HepG2 (cell line): ENCODE measurements around the gene SMYD2. TPM values are rescaled to one million over a fixed set of nuclear protein-coding genes. Genes with fewer than 3 reads are reported as not detected.

ENCODE experiments used
- BATF2 ChIP-seq: sonication (generic); formaldehyde crosslinking; IDR thresholded peaks from 2 replicates; pipeline ENCODE4 v1.8.0; 2022; ENCODE audit warnings: mild to moderate bottlenecking, missing genetic modification reagents, moderate library complexity
- BRD4 ChIP-seq: sonication (generic); formaldehyde crosslinking; IDR thresholded peaks from 2 replicates; pipeline ENCODE4 v1.4.0; 2020; ENCODE audit warnings: missing genetic modification reagents
- CREM ChIP-seq, 2 experiments: sonication (generic) in 1 of 2; formaldehyde crosslinking in 1 of 2; IDR thresholded peaks; 2 replicates each; pipeline versions ENCODE4 v1.4.0 to v1.6.1; 2016 to 2020; ENCODE audit warnings: antibody characterized with exemption in 1 of 2, mild to moderate bottlenecking in 1 of 2, missing genetic modification reagents in 1 of 2
- HINFP ChIP-seq: sonication (generic); formaldehyde crosslinking; IDR thresholded peaks from 2 replicates; pipeline ENCODE4 v1.4.0; 2020; ENCODE audit warnings: low read depth, mild to moderate bottlenecking, missing genetic modification reagents
- HIVEP1 ChIP-seq: sonication (generic); formaldehyde crosslinking; IDR thresholded peaks from 2 replicates; pipeline ENCODE4 v1.4.0; 2020; ENCODE audit warnings: mild to moderate bottlenecking, missing genetic modification reagents
- HOXA9 ChIP-seq: sonication (generic); formaldehyde crosslinking; IDR thresholded peaks from 2 replicates; pipeline ENCODE4 v1.8.1; 2022; ENCODE audit warnings: missing genetic modification reagents, mild to moderate bottlenecking, moderate library complexity, borderline replicate concordance
- NCOA2 ChIP-seq: sonication (generic); formaldehyde crosslinking; IDR thresholded peaks from 2 replicates; pipeline ENCODE4 v1.8.0; 2022; ENCODE audit warnings: inconsistent platforms
- NFE2L1 ChIP-seq: sonication (generic); formaldehyde crosslinking; IDR thresholded peaks from 2 replicates; pipeline ENCODE4 v1.4.0; 2020; ENCODE audit warnings: missing genetic modification reagents, mild to moderate bottlenecking, borderline replicate concordance
- PCBP2 ChIP-seq: fragments of 200-400 bp; formaldehyde crosslinking; optimal IDR thresholded peaks from 2 replicates; pipeline ENCODE3; 2018; ENCODE audit warnings: low read length, low read depth; ENCODE audit not compliant: poor library complexity, severe bottlenecking
- SNAPC2 ChIP-seq: sonication (generic); formaldehyde crosslinking; IDR thresholded peaks from 2 replicates; pipeline ENCODE4 v1.8.1; 2022; ENCODE audit warnings: mild to moderate bottlenecking, missing genetic modification reagents
- TAF15 ChIP-seq: fragments of 200-400 bp; formaldehyde crosslinking; IDR thresholded peaks from one replicate; pipeline ENCODE4 v1.6.1; 2018; ENCODE audit warnings: mild to moderate bottlenecking, low read depth, low read length; ENCODE audit not compliant: poor library complexity, severe bottlenecking
- ZBTB33 ChIP-seq: sonication (generic); formaldehyde crosslinking; IDR thresholded peaks from 2 replicates; pipeline ENCODE4 v1.4.0; 2020; ENCODE audit warnings: missing genetic modification reagents
- ZFP1 ChIP-seq: IDR thresholded peaks from 2 replicates; pipeline ENCODE4 v1.6.1; 2016
- ZNF253 ChIP-seq: sonication (generic); formaldehyde crosslinking; IDR thresholded peaks from 2 replicates; pipeline ENCODE4 v1.8.0; 2022; ENCODE audit warnings: mild to moderate bottlenecking, missing genetic modification reagents, borderline replicate concordance
- ZNF501 ChIP-seq: sonication (generic); formaldehyde crosslinking; IDR thresholded peaks from 2 replicates; pipeline ENCODE4 v1.5.1; 2020; ENCODE audit warnings: mild to moderate bottlenecking, moderate library complexity, missing genetic modification reagents
- ZNF530 ChIP-seq: sonication (generic); formaldehyde crosslinking; IDR thresholded peaks from 2 replicates; pipeline ENCODE4 v1.5.0; 2020; ENCODE audit warnings: low read depth, mild to moderate bottlenecking, missing genetic modification reagents
- ZNF616 ChIP-seq: sonication (generic); formaldehyde crosslinking; IDR thresholded peaks from 2 replicates; pipeline ENCODE4 v1.5.0; 2020; ENCODE audit warnings: low read depth, mild to moderate bottlenecking, missing genetic modification reagents
- ZNF737 ChIP-seq: sonication (generic); formaldehyde crosslinking; IDR thresholded peaks from 2 replicates; pipeline ENCODE4 v1.5.0; 2020; ENCODE audit warnings: missing genetic modification reagents, mild to moderate bottlenecking, borderline replicate concordance
- ZNF746 ChIP-seq: sonication (generic); formaldehyde crosslinking; IDR thresholded peaks from 2 replicates; pipeline ENCODE4 v1.8.0; 2022; ENCODE audit warnings: mild to moderate bottlenecking, missing genetic modification reagents
- ZNF83 ChIP-seq: sonication (generic); formaldehyde crosslinking; IDR thresholded peaks from 2 replicates; pipeline ENCODE4 v1.4.0; 2020; ENCODE audit warnings: missing genetic modification reagents, mild to moderate bottlenecking, borderline replicate concordance
- polyA plus RNA-seq, 8 experiments: library from polyadenylated mRNA; depleted of rRNA in 3 of 8; stranded (reverse) in 7 of 8; unstranded in 1 of 8; fragments of >200 nt; fragmentation: Illumina TruSeq in 4 of 8; extraction: Trizol in 4 of 8; gene quantifications; 2 replicates each; pipeline versions ENCODE4 v1.2.1 to v1.2.3, GENCODE V29; 2011 to 2016; ENCODE audit warnings: low read depth in 4 of 8, missing spikeins in 1 of 8, mixed read lengths in 1 of 8; ENCODE audit not compliant: insufficient read depth in 1 of 8
- total RNA-seq, 5 experiments: library from RNA; depleted of rRNA; stranded (reverse); fragments of >200 nt; fragmentation: Illumina TruSeq; extraction: Trizol; gene quantifications; 2 replicates each; pipeline ENCODE4 v1.2.3, GENCODE V29; 2016; ENCODE audit warnings: low read depth in 1 of 5

Gene SMYD2
- total and polyA plus RNA-seq, 2 of the 13 experiments (the other 11 are each of a cell fraction or from before 2014, with no cell fraction given): 72.7 to 139 TPM

- TF ChIP-seq ZBTB33 (CRISPR knock-in tag) (no peak), ZNF737 (CRISPR knock-in tag) (no peak), ZNF83 (no peak), ZFP1 (CRISPR knock-in tag) (no peak), HIVEP1 (CRISPR knock-in tag) (no peak), TAF15 (no peak), BATF2 (CRISPR knock-in tag) (no peak), ZNF253 (CRISPR knock-in tag) (no peak), NFE2L1 (no peak), ZNF616 (no peak), BRD4 (CRISPR knock-in tag) (no peak), ZNF530 (CRISPR knock-in tag) (no peak), CREM (IDR thresholded peaks at IDR 0.05) (no peak), CREM (CRISPR knock-in tag; IDR thresholded peaks at IDR 0.05) (no peak), SNAPC2 (CRISPR knock-in tag) (no peak), PCBP2 (no peak), ZNF746 (no peak), HINFP (CRISPR knock-in tag) (no peak), HOXA9 (CRISPR knock-in tag) (no peak), ZNF501 (0 out of 2 replicates have a peak, but pooled peaks have one; percentile 18), NCOA2 (CRISPR knock-in tag) (no peak)
These were observed 19.5 kb upstream of the SMYD2 start (continued) for GRCh38 chr1:214261206-214262123.
